ENCODE data around the gene LRRTM4.

- TF ChIP-seq POLR2A (IDR thresholded peaks at IDR 0.05), result no peak
- TF ChIP-seq CTCF (IDR thresholded peaks at IDR 0.05), result no peak
These were observed 134.9 kb downstream of the LRRTM4 start for GRCh38 chr2:77387324-77387723.
